HG03139 (cell line): ENCODE results near the gene VPS4B.
"Not testable (repeated sequence)": the region's sequence is repeated elsewhere in the genome, so short reads cannot be mapped to it uniquely, and the experiment has no call there.

Source experiments
- ATAC-seq: cut with Tn5 transposase; IDR thresholded peaks from one replicate; pipeline ENCODE4 v1.9.1; 2021; ENCODE audit not compliant: unreplicated experiment

VPS4B gene

DNA sequence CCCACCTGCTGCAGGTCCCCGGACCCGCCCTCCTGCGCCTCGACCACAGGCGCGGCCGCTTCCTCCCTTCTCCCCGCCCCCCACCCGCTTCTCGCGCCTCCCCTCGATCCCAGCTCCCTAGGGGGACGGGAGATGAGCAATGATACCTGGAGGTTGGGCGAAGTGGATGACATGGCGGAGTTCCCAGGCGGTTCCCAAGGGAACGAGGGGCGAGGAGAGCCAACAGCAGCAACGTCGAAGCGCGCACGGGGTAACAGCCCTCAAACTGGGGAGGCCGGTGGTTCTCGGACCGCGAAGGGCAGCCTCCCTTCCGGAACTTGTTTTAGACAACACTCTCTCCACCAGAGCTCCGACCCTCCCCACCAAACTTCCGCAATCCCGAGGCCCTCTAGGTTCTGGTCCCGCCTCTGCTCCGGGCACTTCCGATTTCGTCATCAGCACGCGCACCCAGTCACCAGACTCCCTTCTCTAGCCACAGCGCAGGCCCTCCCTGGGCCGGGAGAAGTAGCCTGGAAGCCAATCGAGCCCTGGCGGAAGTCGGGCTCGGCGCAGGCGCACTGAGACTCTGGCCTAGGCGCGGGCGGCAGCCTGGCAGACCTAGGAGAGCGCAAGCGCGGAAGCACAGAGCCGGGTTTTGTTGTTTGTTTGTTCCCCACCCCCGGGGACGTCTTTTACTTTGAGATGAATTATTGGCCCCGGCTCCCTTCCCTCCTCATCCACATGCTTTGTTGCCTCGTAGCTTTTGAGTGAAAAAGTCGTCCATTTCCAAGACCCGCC lies at the start of gene VPS4B:
Gene VPS4B, minus strand, starts transcription at position 390 of the 777 bp plus-strand sequence. Its CDS starts 217 bp downstream, at position 173.
- peak; percentile 97 for ATAC-seq

DNA sequence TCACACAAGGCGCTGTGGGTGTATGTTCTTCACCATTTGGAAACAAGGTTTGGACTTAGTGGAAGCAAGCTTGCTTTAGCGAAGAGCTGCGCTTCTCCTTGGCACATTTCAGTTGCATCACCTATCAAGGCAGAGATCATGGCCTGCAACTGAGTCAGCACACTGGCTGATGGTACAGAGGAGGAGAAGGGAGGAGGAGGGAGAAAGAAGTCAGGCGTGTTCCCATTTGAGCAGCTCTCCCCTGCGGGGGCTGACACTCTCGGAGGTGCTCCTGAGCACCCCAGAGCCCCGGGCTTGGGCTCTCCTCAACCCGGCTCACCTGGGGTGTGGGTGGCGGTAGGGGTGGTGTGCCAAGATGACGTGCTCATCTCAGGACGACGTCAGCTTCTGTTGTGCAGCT lies 48.5 kb upstream of the VPS4B start:
- ATAC-seq = no peak

DNA sequence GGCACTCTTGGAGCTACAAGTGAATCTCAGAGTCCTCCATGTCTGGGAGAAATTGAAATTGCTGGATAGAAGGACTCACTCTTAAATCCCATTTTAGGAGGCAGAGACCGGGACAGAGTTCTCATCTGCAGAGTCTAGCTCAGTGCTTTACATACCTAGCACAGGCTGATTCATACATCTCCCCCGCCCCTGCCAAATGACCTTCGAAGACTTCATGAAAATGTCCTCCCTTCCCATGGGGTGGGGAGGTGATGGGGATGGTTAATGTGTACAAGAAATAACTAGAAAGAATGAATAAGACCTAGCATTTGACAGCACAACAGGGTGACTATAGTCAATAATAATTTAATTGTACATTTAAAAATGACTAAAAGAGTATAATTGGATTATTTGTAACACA lies 46.3 kb upstream of the VPS4B start:
- ATAC-seq = no peak

DNA sequence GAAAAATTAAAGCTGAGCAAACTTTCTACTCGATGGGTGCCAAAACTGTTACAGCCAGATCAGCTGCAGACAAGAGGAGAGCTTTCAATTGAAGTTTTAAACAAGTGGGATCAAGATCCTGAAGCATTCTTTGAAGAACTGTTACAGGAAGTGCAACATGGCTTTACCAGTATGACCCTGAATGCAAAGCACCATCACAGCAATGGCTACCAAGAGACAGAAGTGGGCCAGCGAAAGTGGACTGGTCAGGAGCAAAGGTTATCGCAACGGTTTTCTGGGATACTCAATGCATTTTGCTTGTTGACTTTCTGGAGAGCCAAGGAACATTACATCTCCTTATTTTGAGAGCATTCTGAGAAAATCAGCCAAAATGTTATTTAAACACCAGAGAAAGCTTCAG lies 45.4 kb upstream of the VPS4B start:
- no peak for ATAC-seq

DNA sequence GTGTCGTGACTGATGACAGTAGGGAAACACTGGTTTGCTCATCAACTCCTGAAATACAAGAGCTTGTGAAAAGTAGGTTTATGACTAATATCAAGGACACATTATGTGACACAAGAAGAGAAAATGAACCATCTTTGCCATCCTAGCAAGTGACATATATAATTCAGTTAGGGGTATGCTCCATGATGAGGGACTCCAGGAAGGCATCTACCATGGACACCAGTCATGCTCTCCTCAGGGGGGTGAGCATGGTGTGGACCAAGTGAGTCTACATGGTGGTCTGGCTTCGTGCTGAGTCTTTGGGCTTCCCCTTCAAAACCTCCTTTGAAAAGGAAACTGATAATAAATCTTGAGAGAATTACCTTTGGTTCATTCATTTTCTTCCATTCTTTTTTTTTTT lies 42.8 kb upstream of the VPS4B start:
- no peak for ATAC-seq

DNA sequence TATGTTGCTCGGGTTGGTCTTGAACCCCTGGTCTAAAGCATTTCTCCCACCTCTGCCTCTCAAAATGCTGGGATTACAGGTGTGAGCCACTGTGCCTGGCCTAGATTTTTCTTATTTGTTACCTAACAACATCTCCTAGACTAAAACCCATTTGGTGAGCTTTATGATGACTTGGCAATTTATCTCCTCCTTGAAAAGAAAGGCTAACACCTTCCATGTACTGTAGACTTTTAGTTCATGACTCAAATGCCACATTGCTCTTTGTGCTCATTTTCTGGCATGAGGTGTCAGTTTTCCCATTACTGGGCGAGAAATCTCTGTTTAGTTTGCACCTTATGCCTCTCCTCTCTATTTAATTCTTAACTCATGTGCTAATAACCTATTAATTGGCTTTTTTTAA lies 42.2 kb upstream of the VPS4B start:
- ATAC-seq = no peak

DNA sequence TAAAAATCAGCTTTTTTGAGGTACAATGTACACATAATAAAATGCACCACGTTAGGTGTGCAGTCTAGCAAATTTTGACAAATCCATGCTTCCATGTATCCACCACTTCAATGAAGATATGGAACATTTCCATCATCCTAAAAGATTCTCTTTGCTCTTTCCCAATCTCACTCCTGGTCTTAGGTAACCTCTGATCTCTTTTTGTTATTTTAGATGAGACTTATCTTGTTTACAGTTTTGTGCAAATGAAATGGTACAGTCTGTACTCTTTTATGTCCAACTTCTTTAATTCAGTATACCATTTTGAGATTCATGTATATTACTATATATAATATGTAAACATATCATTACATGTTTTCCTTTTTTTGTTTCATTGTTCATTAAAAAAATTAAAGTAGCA lies 38.1 kb upstream of the VPS4B start:
- no peak for ATAC-seq

DNA sequence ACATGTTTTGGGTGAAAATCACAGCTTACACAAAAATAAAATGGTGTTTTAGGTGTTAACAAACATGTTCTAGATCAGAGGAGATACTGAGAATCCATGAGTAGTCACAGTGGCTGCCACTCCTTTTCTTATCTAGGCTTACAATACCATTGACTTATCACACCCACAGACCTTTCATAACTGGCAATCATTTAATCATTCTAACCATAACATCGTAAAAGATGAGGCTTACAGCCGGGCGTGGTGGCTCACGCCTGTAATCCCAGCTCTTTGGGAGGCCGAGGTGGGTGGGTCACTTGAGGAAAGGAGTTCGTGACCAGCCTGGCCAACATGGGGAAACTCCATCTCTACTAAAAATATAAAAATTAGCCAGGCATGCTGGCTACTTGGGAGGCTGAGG lies 35.7 kb upstream of the VPS4B start:
- ATAC-seq = no peak

DNA sequence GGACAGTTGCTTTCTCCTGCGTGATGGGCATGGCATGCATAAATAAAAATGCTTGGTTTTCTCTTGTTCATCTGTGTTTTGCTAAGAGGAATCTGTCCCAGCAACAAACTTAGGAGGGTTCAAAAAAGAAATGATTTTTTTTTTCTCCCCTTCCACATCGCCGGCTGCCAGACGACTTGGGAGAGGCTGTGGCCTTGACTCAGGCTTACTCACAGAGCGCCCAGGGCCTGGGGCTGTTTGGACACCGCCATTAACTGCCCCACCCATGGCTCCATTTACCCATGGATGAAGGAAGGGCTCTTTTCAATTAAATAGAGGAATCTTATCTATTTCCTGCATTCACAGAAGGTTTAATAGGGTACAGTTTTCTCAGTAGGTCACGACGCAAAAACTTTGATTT lies 32.2 kb upstream of the VPS4B start:
- ATAC-seq = no peak

DNA sequence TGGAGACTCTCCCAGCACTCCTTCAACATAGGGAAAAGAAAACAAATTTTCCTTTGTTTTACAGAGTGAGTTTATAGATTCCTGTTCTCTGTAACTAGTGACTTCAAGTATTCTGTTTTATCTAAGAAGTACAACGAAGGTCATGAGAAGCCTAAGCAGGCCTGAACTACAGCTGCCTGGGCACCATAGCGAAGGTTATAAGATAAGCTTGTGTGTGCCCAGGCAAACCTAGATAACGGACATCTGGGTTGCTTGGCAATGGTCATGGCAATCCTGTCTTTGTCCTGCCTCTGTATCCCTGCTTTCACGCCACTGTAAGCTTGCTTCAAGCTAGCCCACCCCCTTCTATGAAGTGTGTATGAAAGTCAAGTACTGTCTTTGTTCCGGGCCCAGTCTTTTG lies 30.5 kb upstream of the VPS4B start:
- not testable (repeated sequence) for ATAC-seq

DNA sequence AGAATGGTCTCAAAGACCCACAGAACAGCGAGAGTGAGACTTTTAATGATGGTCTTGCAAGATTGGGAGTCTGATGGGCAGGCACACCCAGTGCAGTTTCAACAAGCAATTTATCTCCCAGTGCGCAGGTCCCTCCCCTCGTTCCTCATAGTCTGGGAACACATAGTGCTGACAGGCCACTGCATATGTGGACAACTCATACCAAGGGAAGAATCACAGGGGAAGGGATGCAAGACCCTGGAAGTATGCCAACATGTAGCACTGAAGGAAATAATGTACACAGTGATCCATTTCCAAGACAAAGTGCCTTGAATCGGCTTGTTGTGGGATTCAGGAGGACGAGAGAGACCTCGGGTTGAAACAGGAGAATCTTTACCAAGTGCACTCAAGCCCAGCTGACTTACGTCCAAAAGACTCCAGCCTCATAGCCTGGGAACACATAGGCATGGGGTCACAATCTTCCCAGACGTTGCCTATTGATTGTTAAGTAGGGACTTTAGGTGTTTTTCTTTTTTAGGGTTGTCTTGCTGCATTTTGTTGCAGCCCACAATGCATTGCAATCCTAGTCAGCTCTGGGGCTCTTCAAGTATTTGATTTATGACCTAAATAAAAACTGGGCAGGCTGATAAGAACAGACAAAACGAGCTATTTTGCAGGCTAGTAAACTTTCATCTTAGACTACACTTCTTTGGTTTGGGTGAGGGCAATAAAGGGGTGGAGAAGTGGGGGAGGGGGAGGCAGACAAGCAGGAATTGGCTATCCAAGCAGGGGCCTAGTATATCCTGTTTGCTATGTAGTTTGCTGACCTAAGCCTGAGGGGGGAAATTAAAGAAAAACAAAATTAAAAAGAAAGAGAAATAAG lies 29.8 kb upstream of the VPS4B start:
- ATAC-seq = no peak

DNA sequence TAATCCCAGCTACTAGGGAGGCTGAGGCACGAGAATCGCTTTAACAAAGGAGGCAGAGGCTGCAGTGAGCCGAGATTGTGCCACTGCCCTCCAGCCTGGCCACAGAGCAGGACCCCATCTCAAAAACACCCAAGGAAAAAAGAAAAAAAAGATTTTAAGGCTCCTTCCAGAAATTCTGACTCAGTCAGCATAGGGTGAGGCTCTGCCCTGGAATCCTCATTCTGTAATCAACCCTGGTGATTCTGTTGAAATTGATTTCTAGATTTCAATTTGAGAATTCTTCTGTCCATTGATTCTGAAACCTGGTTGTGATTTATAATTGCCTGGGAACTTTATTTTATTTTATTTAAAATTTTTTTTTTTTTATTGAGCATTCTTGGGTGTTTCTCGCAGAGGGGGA lies 27.1 kb upstream of the VPS4B start:
- no peak for ATAC-seq

DNA sequence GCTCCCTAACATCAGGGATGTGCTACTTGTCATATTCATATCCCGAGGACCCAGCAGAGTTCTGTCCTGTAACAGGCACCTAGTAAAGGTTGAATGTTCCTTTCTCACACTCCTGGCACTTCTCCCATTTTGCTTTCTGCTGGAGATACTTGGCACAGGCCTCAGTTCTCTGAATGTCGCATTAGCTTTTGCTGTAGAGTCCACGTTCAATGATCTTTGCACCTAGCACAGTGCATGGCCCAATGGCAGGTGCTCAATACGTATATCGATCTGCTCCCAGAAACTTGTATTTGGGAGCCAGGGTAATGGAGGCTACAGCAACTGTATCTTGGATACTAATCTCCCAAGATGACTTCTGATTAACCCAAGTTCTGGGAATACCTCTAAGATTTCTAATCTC lies 24.8 kb upstream of the VPS4B start:
- no peak for ATAC-seq

DNA sequence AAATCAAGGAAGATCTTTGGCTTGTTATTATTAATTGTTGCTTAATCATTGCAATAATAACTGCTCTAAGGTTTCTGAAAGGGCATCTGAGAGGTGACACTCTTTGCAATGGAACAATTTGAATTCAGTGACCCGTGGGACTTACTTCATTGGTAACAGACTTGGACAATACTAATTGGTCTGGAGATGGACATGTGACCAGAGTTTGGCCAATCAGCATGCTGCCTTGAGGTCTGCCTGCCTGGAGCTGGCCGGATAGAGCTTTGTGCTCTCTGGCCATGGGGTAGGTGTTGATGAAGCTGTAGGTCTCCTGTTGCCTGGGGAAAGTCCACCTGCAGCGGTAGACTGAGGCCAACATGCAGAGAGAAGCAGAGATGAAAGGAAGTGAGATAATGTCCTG lies 24.0 kb upstream of the VPS4B start:
- no peak for ATAC-seq

DNA sequence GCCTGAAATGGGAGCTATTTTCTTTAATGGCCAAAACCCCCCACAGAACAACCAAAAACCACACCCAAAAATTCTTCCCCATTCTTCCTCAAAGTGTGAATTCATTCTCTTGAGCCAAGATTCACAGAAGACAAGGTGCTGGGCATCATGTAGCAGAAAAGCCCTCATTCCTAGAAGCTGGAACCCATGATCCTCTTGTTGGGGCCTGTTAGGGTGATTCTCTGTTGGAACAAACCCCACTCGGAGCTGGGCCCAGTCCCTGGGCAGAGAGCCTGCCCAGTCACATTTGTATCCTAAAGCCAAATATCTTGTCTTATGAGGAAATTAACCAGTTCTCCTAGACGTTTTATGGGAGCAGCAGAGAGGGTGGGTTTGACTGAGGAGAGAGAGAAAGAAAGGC lies 22.8 kb upstream of the VPS4B start:
- no peak for ATAC-seq

DNA sequence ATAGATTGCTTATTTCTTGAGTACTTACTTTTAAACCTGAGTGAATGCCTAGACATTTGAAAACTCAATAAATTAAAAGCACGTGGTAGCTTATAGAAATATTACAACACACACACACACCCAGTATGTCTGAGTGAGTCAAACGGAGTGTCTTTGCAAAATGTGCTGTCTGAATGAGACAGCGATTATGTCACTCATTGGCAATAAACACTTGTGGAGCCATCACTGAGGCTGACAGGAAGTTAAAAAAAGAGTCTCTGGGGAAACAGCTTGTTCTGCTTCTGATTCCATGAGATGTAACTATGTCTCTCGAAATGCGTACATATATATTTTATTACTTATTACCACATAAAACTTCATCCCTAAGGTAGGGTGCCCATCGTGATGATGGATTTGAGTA lies 22.3 kb upstream of the VPS4B start:
- no peak for ATAC-seq

DNA sequence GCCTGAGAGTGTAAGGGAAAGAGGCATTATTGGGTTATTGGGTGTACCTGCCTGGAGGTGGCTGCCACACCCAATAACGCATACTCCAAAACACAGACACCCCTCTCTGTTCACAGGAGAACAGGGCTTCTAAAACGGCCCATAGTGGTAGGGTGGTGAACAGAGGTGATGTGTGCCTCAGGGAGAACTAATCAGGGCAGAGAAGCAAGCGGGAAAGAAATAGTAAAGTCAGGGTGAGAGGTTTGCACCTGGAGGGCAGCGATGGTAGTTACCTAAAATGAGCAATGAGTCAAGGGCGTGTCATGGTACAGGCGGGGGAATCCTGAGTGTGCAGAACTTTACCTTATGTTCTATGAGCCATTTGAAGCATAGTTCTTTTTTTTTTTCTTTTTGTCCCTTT lies 21.6 kb upstream of the VPS4B start:
- ATAC-seq = no peak

DNA sequence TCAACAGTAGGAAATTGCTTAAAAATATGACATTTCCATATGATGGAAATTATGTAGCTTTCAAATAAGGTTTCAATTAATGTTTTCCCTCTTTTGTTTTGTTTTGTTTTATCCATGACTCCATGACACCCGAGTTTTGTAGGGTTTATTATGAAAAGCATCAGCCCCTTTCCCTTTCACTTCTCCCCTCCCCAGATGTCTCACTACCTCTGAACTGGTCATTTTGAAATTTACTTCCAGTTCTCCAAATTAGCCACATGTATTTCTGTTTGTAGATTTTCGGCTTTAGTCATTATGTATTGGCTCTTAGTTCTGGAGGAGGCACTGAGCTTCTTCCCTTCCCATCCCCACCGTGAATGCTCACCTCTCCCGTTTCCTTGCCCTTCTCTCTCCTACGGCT lies 18.6 kb upstream of the VPS4B start:
- no peak for ATAC-seq

DNA sequence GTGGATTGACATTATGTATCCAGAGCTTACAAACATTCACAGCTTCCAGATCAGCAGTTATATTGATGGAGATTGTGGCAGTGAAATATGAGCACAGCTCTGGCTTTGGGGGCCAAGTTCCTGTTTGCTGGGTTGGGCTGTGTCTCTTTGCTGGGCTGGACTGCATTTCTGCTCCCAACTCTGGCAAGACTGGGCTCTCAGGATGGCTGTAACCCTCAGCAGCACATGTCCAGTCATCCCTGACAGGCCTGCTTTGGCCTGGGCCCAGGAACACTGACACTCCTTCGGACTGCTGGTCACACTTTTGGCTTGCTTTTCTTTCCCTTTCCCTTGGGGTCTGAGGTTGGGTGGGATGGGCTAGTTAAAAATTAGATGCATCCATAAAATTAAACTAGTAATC lies 17.9 kb upstream of the VPS4B start:
- ATAC-seq = no peak

DNA sequence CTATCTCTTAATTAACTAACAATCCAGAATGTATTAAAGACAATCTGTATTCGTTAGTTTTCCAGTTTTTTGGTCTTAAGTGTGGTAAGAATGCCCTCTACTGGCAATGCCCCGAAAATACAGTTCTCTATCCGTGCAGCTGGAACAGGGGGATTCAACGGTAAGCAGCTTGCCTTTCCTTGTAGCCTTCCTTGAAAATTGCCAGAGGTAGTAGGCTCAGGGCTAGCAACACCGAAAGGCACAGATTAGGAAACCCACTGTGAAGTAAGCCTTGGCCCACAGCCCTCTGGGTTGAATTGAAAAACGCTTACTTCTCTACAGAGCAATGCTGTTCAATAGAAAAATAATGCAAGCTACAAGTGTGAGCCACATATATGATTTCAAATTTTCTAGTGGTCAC lies 17.1 kb upstream of the VPS4B start:
- ATAC-seq = no peak

DNA sequence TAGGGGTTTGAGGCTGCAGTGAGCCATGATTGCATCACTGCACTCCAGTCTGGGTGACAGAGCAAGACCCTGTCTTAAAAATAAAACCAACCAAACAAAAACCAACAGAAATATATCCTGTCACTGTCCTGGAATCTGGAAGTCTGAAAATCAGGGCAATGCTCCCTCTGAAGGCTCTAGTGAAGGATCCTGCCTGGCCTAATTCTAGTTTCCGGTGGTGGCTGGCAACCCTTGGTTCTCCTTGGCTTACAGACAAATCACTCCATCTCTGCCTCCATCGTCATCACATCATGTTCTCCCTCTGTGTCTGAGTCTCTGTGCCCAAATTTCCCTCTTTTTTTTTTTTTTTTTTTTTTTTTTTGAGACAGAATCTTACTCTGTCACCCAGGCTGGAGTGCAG lies 15.9 kb upstream of the VPS4B start:
- no peak for ATAC-seq

DNA sequence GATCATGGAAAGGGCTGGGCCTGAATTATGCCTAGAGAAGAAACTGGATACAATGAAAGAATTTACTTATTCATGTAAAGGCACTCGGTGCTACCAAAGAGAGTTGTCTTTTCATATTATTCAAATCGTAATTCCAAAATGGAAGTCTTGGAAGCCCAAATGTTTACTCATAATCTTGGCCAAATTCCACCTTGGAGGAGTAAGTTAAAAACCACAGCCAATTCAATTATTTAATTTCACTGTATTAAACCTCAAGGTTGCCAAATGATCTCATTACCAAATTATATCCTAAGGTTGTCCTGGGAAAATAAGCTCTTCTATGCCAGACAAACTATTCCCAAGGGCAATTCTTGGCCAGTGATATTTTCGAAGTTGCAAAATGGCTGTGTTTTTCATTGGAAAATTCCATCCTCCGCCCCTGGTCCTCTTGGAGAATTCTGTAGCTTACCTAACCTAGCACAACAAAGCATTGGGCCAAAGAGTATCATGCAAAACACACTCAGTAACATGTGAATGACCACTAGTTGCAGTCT lies 11.1 kb upstream of the VPS4B start:
- ATAC-seq = no peak
